H1 (cell line): Measurements from ENCODE around the gene CRYBG3. TPM values are rescaled to one million over a fixed set of nuclear protein-coding genes. Genes with fewer than 3 reads are reported as not detected.

ENCODE experiments used
- CTCF ChIA-PET: fragments of 300-600 bp; sonication (Branson Sonifier 250); formaldehyde crosslinking; loops from one replicate; lab custom pipeline; 2021; ENCODE audit not compliant: partially characterized antibody; lab: Charles Lee
- POLR2A ChIA-PET: fragments of 300-600 bp; sonication (Branson Sonifier 250); formaldehyde crosslinking; loops from one replicate; lab custom pipeline; 2021; ENCODE audit warnings: inconsistent platforms; ENCODE audit not compliant: partially characterized antibody; lab: Charles Lee
- DNase-seq, 2 experiments: peaks; one replicate each; pipeline versions ENCODE4 v3.0.0 to v3.0.0-alpha.2; 2010 to 2022; ENCODE audit warnings: low spot score in 2 of 2, low read depth in 1 of 2, mixed read lengths in 1 of 2
- FAIRE-seq: peaks from 2 replicates; lab custom pipeline; 2011; peaks lifted over from hg19 to GRCh38; lab: Jason Lieb, UNC
- H2AFZ ChIP-seq: 2 replicates; pipeline ENCODE4 v1.8.1; 2012; ENCODE audit warnings: low read length, inconsistent platforms
- H2AK5ac ChIP-seq: 2 replicates; pipeline ENCODE4 v1.6.1; 2013; ENCODE audit warnings: low read depth, low read length
- H2BK120ac ChIP-seq: replicated peaks from 2 replicates; pipeline ENCODE3; 2013; ENCODE audit warnings: low read depth, low read length, inconsistent platforms
- H2BK12ac ChIP-seq: 2 replicates; pipeline ENCODE4 v1.6.1; 2013; ENCODE audit warnings: low read depth, low read length
- H2BK15ac ChIP-seq: 2 replicates; pipeline ENCODE4 v1.6.1; 2013; ENCODE audit warnings: low read length
- H2BK20ac ChIP-seq: 2 replicates; pipeline ENCODE4 v1.6.1; 2013; ENCODE audit warnings: low read length
- H2BK5ac ChIP-seq: 2 replicates; pipeline ENCODE4 v1.6.1; 2013; ENCODE audit warnings: low read depth, low read length
- H3K14ac ChIP-seq: 2 replicates; pipeline ENCODE4 v1.6.1; 2013; ENCODE audit warnings: inconsistent platforms; ENCODE audit not compliant: insufficient read length
- H3K18ac ChIP-seq: 2 replicates; pipeline ENCODE4 v1.6.1; 2013; ENCODE audit warnings: low read length; ENCODE audit errors: extremely low read depth
- H3K23ac ChIP-seq: 2 replicates; pipeline ENCODE4 v1.6.1; 2013; ENCODE audit warnings: inconsistent platforms; ENCODE audit not compliant: insufficient read length
- H3K23me2 ChIP-seq: 2 replicates; pipeline ENCODE4 v1.6.1; 2013; ENCODE audit warnings: low read depth, low read length
- H3K27ac ChIP-seq: 2 replicates; pipeline ENCODE4 v1.6.1; 2011; ENCODE audit warnings: low read depth, low read length, inconsistent platforms
- H3K27me3 ChIP-seq, 4 experiments: replicated peaks in 1 of 4; 1 replicate in 1 of 4; 2 replicates in 3 of 4; pipeline versions ENCODE4 v1.6.1 to v1.8.1; 2011 to 2013; ENCODE audit warnings: low read length in 3 of 4, mild to moderate bottlenecking in 3 of 4, inconsistent platforms in 2 of 4, mixed read lengths in 2 of 4, moderate library complexity in 1 of 4; ENCODE audit not compliant: control insufficient read depth in 3 of 4, insufficient read depth in 3 of 4; ENCODE audit errors: extremely low read depth in 1 of 4
- H3K36me3 ChIP-seq, 4 experiments: 2 replicates each; pipeline versions ENCODE4 v1.6.1 to v1.8.1; 2011 to 2013; ENCODE audit warnings: mild to moderate bottlenecking in 4 of 4, low read length in 3 of 4, moderate library complexity in 2 of 4, control low read depth in 1 of 4, inconsistent platforms in 1 of 4; ENCODE audit not compliant: insufficient read depth in 4 of 4, control insufficient read depth in 2 of 4
- H3K4ac ChIP-seq: replicated peaks from 2 replicates; pipeline ENCODE3; 2013; ENCODE audit warnings: low read length, low read depth, mixed read lengths, inconsistent platforms; ENCODE audit not compliant: insufficient read length
- H3K4me1 ChIP-seq, 4 experiments: replicated peaks in 1 of 4; 1 replicate in 1 of 4; 2 replicates in 3 of 4; pipeline versions ENCODE4 v1.6.1 to v1.8.1; 2011 to 2013; ENCODE audit warnings: low read length in 3 of 4, inconsistent platforms in 2 of 4, mixed read lengths in 1 of 4; ENCODE audit not compliant: insufficient read depth in 4 of 4, control insufficient read depth in 3 of 4
- H3K4me2 ChIP-seq, 2 experiments: 2 replicates each; pipeline versions ENCODE4 v1.6.1 to v1.8.1; 2011 to 2013; ENCODE audit warnings: low read depth in 2 of 2, low read length in 2 of 2, control low read depth in 1 of 2, inconsistent platforms in 1 of 2, mild to moderate bottlenecking in 1 of 2; ENCODE audit not compliant: insufficient read depth in 1 of 2
- H3K4me3 ChIP-seq, 4 experiments: fragments of 200-600, 300-600 bp in 1 of 4; sonication (generic), shearing (Covaris generic), sonication (Bioruptor Twin) in 1 of 4; 2 replicates each; pipeline versions ENCODE4 v1.5.1 to v1.8.1; 2011 to 2016; ENCODE audit warnings: low read length in 4 of 4, low read depth in 3 of 4, control low read depth in 2 of 4, inconsistent platforms in 2 of 4, mild to moderate bottlenecking in 2 of 4, mixed read lengths in 1 of 4, moderate library complexity in 1 of 4; ENCODE audit not compliant: insufficient read depth in 2 of 4; ENCODE audit errors: extremely low read depth in 1 of 4
- H3K56ac ChIP-seq: replicated peaks from 2 replicates; pipeline ENCODE3; 2013; ENCODE audit warnings: low read depth, mild to moderate bottlenecking, mixed read lengths, low read length, inconsistent platforms; ENCODE audit not compliant: insufficient read length
- H3K79me1 ChIP-seq: 2 replicates; pipeline ENCODE4 v1.6.1; 2013; ENCODE audit warnings: low read depth, low read length, control low read depth
- H3K79me2 ChIP-seq, 2 experiments: 2 replicates each; pipeline versions ENCODE4 v1.6.1 to v1.8.1; 2012 to 2013; ENCODE audit warnings: low read length in 2 of 2, mild to moderate bottlenecking in 2 of 2, inconsistent platforms in 1 of 2; ENCODE audit not compliant: insufficient read depth in 2 of 2, control insufficient read depth in 1 of 2
- H3K9ac ChIP-seq, 4 experiments: replicated peaks in 1 of 4; 1 replicate in 1 of 4; 2 replicates in 3 of 4; pipeline versions ENCODE4 v1.6.1 to v1.8.1; 2011 to 2013; ENCODE audit warnings: low read depth in 3 of 4, low read length in 3 of 4, control low read depth in 2 of 4, mild to moderate bottlenecking in 2 of 4, moderate library complexity in 2 of 4, inconsistent platforms in 1 of 4; ENCODE audit errors: extremely low read depth in 1 of 4
- H3K9me3 ChIP-seq, 2 experiments: 2 replicates each; pipeline versions ENCODE4 v1.6.1 to v1.8.1; 2012 to 2013; ENCODE audit warnings: mild to moderate bottlenecking in 2 of 2, moderate library complexity in 2 of 2, control low read depth in 1 of 2, inconsistent platforms in 1 of 2, low read depth in 1 of 2, low read length in 1 of 2, mixed read lengths in 1 of 2; ENCODE audit not compliant: insufficient read depth in 2 of 2
- H4K20me1 ChIP-seq, 2 experiments: replicated peaks in 1 of 2; 2 replicates each; pipeline versions ENCODE3 to v1.8.1; 2011 to 2013; ENCODE audit warnings: inconsistent platforms in 2 of 2, low read length in 2 of 2, mild to moderate bottlenecking in 1 of 2; ENCODE audit not compliant: insufficient read depth in 2 of 2, control insufficient read depth in 1 of 2
- H4K5ac ChIP-seq: 2 replicates; pipeline ENCODE4 v1.6.1; 2013; ENCODE audit warnings: low read length, low read depth, mixed read lengths, inconsistent platforms; ENCODE audit not compliant: insufficient read length
- H4K8ac ChIP-seq: 2 replicates; pipeline ENCODE4 v1.8.0; 2013; ENCODE audit warnings: mild to moderate bottlenecking, moderate library complexity, low read length, inconsistent platforms; ENCODE audit not compliant: insufficient read depth; ENCODE audit errors: extremely low read depth
- H4K91ac ChIP-seq: replicated peaks from 2 replicates; pipeline ENCODE3; 2013; ENCODE audit warnings: low read length, mixed read lengths, inconsistent platforms; ENCODE audit not compliant: insufficient read length
- BCL11A ChIP-seq, 2 experiments: IDR thresholded peaks; one replicate each; pipeline ENCODE4 v1.6.1; 2011; ENCODE audit warnings: low read depth in 2 of 2, low read length in 2 of 2, mild to moderate bottlenecking in 2 of 2
- EZH2 ChIP-seq: fragments of 200-600 bp; sonication (generic); IDR thresholded peaks from 2 replicates; pipeline ENCODE4 v1.7.1; 2012; ENCODE audit warnings: low read depth, mild to moderate bottlenecking, moderate library complexity, low read length, inconsistent platforms; ENCODE audit not compliant: severe bottlenecking
- GABPA ChIP-seq: IDR thresholded peaks from 2 replicates; pipeline ENCODE4 v1.6.1; 2011; ENCODE audit warnings: mild to moderate bottlenecking, low read length, moderate library complexity, borderline replicate concordance; ENCODE audit not compliant: insufficient read depth
- MAFK ChIP-seq: IDR thresholded peaks from 2 replicates; pipeline ENCODE4 v1.6.1; 2012; ENCODE audit warnings: low read depth, mild to moderate bottlenecking, improper control_type of control experiment, low read length
- RFX5 ChIP-seq: IDR thresholded peaks from 2 replicates; pipeline ENCODE4 v1.6.1; 2011; ENCODE audit warnings: low read depth, low read length, improper control_type of control experiment, borderline replicate concordance
- SUZ12 ChIP-seq: fragments of 200-600 bp; sonication (generic); IDR thresholded peaks from 2 replicates; pipeline ENCODE4 v1.6.1; 2012; ENCODE audit warnings: mild to moderate bottlenecking, inconsistent platforms, low read length, moderate library complexity, mixed read lengths
- WGBS, 2 experiments: shearing (Covaris generic) in 1 of 2; methylation state at CpG; one replicate each; pipeline versions ENCODE4 v1.1.6 to v1.1.7; 2013 to 2015; ENCODE audit warnings: low lambda C conversion rate in 2 of 2, mixed read lengths in 2 of 2, inconsistent platforms in 1 of 2, low coverage in 1 of 2, missing lambda C conversion rate in 1 of 2; ENCODE audit not compliant: insufficient replicate concordance in 2 of 2, insufficient coverage in 1 of 2, insufficient read length in 1 of 2; ENCODE audit errors: extremely low coverage in 1 of 2, missing lambda C conversion rate in 1 of 2; 5-methylcytosine and 5-hydroxymethylcytosine counted together
- polyA plus RNA-seq, 7 experiments: library from polyadenylated mRNA; depleted of rRNA in 3 of 7; stranded (reverse) in 5 of 7; unstranded in 2 of 7; fragments of >200 nt in 5 of 7; fragments of 200-250 nt in 2 of 7; gene quantifications; 1 replicate in 5 of 7; 2 replicates in 1 of 7; 4 replicates in 1 of 7; pipeline versions ENCODE4 v1.2.1 to v1.2.3, GENCODE V29; 2011 to 2013; ENCODE audit warnings: missing spikeins in 2 of 7, mixed read lengths in 2 of 7
- total RNA-seq: library from RNA; stranded (reverse); fragmentation: NEBNext Ultra II Directional; extraction: Animal tissue kit (Norgen Biotek cat#: 25700); gene quantifications from 2 replicates; pipeline ENCODE4 v1.2.1, GENCODE V29; 2021

The CRYBG3 gene
- total and polyA plus RNA-seq, 2 of the 8 experiments (the other 6 are each of a cell fraction or from before 2014, with no cell fraction given), result 2.1 to 8.0 TPM

- no peaks in the 10 kb centered on the region for H3K79me1 ChIP-seq
- H3K27ac ChIP-seq, result no peak overlapping the region
- no peak overlapping the region for H4K91ac ChIP-seq
- H3K79me2 ChIP-seq, result no peaks in the 10 kb centered on the region
- no peak overlapping the region for H3K4ac ChIP-seq
- no peak for FAIRE-seq
- H4K8ac ChIP-seq, result no peak overlapping the region
- no peak overlapping the region for H3K4me2 ChIP-seq
- TF ChIP-seq BCL11A (IDR thresholded peaks at IDR 0.05; ENCODE audit: low read depth in 2 of 2, low read length in 2 of 2) (no peak), EZH2 (no peak), GABPA (no peak), RFX5 (no peak), SUZ12 (no peak), MAFK (no peak)
- TF ChIP-seq, all 59 proteins: peak for 0
- Histone ChIP-seq H4K5ac (no peak overlapping the region), H2AK5ac (no peak overlapping the region), H3K36me3 (peaks cover 0 to 20% (median 2%) of the 10 kb centered on the region in 4 experiments; a peak in 3 of 8 replicates), H2BK12ac (no peak overlapping the region), H3K4me3 (no peak overlapping the region), H3K56ac (no peak overlapping the region), H2BK5ac (no peak overlapping the region), H3K9ac (no peak overlapping the region), H2AFZ (no peak overlapping the region), H3K27me3 (no peaks in the 10 kb centered on the region), H3K23me2 (no peaks in the 10 kb centered on the region), H2BK120ac (no peak overlapping the region), H3K23ac (no peak overlapping the region), H2BK20ac (no peak overlapping the region), H2BK15ac (no peak overlapping the region), H3K14ac (no peak overlapping the region), H4K20me1 (no peaks in the 10 kb centered on the region), H3K9me3 (no peaks in the 10 kb centered on the region), H3K4me1 (no peaks in the 10 kb centered on the region), H3K18ac (no peak overlapping the region)
- ChIA-PET CTCF (interaction anchor here (1.4 to 2.0 kb wide), 3 partner anchors 11 to 77 kb away, joined by 4 to 6 read pairs (median 5); no protein-coding TSS in a partner anchor), POLR2A (no interaction called here)
- 92% methylated on average over 2 of the region's 2 CpGs; no CpG with 5 or more reads in 1 of the 2 experiments for WGBS, 2 experiments
- DNase-seq, result no peak
These were observed 127.3 kb downstream of the CRYBG3 start for GRCh38 chr3:97949110-97949485.
